ENCODE data around the gene VIPR2.
"Not testable (repeated sequence)": the region's sequence is repeated elsewhere in the genome, so short reads cannot be mapped to it uniquely, and the experiment has no call there.

Gene VIPR2

DNA sequence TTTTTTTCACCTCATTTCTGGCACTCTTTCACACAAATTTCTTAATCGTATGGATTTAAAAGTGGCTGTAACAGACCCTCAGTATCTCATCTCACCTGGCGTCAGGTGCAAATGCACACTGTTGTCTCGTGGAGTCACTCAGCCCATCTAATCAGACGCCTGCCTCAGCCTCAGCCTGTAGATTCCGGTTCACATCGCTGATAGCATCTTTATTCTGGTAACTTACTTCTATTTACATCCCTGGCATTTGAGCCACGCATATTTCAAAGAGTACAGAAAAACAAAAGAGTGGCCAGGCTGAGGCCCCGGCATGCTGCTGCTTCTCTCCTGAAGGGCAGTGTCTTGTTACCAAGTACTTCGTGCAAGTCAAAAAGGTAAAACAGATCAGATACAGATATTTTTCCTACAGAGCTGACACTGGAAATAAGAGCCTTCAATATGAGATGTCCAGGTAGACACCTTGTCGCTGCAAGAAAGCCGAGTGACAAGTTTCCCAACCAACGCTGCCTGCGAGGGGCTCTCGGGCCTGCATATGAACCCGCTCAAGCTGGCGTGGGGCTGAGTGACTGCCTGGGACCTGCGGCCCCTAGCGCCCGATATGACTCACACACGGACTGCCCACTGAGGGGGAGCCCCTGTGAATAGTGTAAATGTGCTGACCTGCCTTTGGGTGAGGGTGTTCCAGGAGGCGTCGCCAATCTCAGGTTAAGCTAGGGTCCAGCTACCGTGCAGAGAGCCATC is 4.3 kb downstream of the VIPR2 start:
- DNase-seq (ENCODE audit: low read depth in 2 of 2): no peak

DNA sequence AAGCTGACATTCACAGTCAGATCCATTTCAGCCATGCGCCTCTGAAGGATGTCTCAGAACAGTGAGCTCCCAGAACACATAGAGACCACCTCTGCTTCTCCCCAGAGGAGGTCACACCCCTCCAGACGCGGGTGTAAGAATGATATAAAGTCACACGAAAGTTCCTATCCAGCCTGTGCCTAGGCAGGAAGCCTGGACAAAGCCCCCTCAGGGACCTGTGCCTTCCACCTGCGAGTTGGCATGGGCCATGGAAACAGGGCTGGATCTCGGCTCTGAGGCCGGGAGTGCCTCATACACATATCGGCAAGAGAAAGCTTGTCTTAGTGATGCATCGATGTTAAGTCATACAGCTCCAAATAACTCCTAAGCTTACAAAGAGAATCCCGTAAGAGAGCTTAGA is 5.0 kb downstream of the VIPR2 start:
- no peak for DNase-seq (ENCODE audit: low read depth in 2 of 2)

GRCh38 chr7:159139202-159139601 is 5.5 kb downstream of the VIPR2 start:
- no peak for DNase-seq (ENCODE audit: low read depth in 2 of 2)

- no peak for DNase-seq (ENCODE audit: low read depth in 2 of 2)
Measured at GRCh38 chr7:159138508-159138907, 6.2 kb downstream of the VIPR2 start.

GRCh38 chr7:159137906-159138305 is 6.8 kb downstream of the VIPR2 start:
- no peak for DNase-seq (ENCODE audit: low read depth in 2 of 2)

DNA sequence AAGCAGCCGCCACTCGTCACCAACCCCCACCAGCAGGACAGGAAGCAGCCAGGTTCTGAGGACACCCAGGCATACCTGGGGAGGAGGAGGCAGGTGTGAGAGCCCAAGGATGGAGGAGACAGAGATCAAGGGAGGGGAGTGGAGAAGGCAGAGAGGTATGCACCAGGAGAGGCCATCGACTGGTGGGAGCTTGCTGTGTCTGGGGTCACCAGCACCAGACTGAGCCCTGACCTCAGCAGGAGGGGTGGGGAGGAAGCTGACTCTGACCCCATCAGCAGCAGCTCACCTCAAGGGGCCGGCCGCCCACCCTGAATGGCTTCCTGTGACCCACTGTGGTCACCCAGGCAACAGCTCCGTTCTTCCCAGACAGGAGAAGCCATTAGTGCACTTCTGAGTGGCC is 7.8 kb downstream of the VIPR2 start:
- DNase-seq (ENCODE audit: low read depth in 2 of 2): no peak

GRCh38 chr7:159136442-159136841 is 8.2 kb downstream of the VIPR2 start:
- no peak for DNase-seq (ENCODE audit: low read depth in 2 of 2)

DNA sequence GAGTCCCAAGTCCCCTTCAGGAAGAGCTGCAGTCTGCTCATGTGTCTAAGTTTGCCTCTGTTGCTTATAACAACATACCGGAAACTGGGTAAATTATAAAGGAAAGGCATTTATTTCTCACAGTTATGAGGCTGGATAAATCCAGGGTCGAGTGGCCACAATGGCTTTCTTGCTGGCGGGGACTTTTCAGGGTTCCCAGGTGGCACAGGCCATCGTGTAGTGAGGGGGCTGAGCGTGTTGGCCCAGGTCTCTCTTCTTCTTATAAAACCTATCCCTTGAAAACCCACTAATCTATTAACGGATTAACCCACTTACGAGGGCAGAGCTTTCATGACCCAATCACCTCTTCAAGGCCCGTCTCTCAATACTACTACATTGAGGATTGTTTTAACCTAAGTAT is 8.7 kb downstream of the VIPR2 start:
- no peak for DNase-seq (ENCODE audit: low read depth in 2 of 2)

DNA sequence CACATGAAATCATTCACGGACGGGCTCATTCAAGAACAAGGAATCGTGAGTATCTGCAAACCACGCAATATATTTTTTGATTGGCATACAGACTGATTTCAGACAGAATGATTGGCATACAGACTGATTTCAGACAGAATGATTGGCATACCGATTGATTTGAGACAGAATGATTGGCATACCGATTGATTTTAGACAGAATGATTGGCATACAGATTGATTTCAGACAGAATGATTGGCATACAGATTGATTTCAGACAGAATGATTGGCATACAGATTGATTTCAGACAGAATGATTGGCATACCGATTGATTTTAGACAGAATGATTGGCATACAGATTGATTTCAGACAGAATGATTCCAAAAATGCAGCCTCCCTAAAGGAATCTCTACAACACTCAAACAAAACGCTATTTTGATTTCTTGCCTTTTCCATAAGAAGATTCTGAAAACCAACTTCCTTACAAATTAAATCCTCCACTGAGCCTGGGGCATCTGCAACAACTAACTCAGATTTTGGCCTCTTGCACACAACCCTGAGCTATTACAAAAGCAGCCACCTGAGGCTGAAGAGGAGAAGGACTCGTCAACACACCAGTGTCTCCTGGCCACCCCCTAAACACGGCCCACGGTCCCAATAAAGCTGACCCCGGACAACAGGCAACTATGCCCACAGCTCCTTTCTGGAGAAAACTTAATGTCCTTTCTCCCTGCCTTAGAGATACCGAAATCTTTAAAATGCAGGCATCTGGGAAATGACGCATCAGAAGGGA is 11.8 kb downstream of the VIPR2 start:
- not testable (repeated sequence) for DNase-seq (ENCODE audit: low read depth in 2 of 2)

- DNase-seq (ENCODE audit: low read depth in 2 of 2): no peak
Measured at GRCh38 chr7:159130820-159131219, 13.8 kb downstream of the VIPR2 start.

GRCh38 chr7:159130199-159130775 is 14.4 kb downstream of the VIPR2 start:
- no peak for DNase-seq (ENCODE audit: low read depth in 2 of 2)

GRCh38 chr7:159128767-159129166 is 15.9 kb downstream of the VIPR2 start:
- DNase-seq (ENCODE audit: low read depth in 2 of 2): no peak

DNA sequence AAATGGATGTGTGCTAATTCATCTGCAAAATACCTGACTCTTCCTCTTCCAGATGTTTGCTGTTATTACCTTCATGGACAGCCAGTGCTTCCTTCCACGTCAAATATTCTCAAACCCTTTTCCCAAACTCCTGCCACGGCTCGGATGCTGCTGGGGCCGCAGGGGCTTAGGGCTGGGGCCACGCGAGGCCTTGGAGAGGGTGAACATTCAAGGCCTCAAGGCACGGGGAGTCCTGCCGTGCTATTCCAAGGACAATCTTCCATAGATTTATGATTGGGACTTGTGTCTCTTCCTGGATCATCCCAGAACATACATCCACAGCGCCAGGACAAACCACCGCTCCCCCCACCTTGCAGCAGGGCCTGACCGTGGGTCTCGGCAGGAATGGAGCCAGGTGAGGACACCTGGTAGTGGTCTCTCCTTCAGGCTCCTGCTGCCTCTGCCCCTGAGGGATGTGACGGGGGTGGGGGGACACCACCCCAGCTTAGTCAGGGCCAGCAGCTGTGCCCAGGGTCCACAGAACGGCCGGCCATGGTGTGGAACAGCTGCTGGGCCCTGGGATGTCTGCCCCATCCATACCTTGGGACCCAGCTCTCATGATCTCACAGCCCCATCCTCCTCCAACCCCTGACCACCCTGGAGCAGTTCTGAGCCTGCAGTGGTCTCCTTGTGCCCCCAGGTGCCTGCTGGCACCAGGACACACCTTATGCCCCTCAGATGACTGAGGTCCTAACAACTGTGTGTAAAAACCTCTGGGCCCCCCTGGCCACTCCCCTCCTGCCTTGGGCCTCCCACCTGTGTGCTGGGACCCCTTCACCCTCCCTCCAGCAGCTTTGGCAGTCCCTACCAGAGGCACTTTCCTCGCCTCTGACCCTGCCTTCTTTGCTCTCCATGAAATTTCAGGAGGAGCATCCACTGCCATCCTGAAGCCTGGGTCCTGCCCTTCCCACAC is 16.7 kb downstream of the VIPR2 start:
- DNase-seq (ENCODE audit: low read depth in 2 of 2): no peak

GRCh38 chr7:159126311-159127260 is 18.1 kb downstream of the VIPR2 start:
- no peak for DNase-seq (ENCODE audit: low read depth in 2 of 2)

GRCh38 chr7:159125955-159126270 is 18.8 kb downstream of the VIPR2 start:
- no peak for DNase-seq (ENCODE audit: low read depth in 2 of 2)

- no peak for DNase-seq (ENCODE audit: low read depth in 2 of 2)
Measured at GRCh38 chr7:159125104-159125954, 19.3 kb downstream of the VIPR2 start.

DNA sequence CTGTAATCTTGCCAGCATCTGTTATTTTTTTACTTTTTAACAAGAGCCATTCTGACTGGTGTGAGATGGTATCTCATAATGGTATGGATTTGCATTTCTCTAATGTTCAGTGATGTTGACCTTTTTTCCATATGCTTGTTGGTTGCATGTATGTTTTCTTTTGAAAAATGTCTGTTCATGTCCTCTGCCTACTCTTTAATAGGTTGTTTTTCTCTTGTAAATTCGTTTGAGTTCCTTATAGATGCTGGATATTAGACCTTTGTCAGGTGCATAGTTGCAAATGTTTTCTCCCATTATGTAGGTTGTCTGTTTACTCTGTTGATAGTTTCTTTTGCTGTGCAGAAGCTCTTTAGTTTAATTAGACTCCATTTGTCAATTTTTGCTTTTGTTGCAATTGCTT is 20.9 kb downstream of the VIPR2 start:
- DNase-seq (ENCODE audit: low read depth in 2 of 2): not testable (repeated sequence)

- DNase-seq (ENCODE audit: low read depth in 2 of 2): not testable (repeated sequence)
Measured at GRCh38 chr7:159123294-159123693, 21.4 kb downstream of the VIPR2 start.

GRCh38 chr7:159122276-159122675 is 22.4 kb downstream of the VIPR2 start:
- DNase-seq (ENCODE audit: low read depth in 2 of 2): no peak

DNA sequence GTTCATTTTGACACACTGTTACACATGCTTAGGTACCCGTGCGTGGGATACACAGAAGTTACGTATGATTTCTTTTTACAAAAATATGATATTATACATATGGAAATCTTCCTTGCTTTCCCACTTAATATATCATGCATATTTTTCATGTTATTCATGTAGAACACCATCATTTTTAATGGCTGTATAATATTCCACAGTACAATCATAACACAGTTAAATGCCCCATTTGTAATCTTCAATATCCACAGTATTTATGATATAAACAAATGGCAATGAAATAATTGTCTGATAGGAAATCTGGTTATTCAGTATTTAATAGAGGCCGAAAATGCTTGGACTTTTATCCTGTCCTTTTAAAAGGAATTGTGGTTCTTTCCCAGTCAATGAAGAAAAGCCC is 23.2 kb downstream of the VIPR2 start:
- no peak for DNase-seq (ENCODE audit: low read depth in 2 of 2)

All from stimulated activated CD8-positive, alpha-beta memory T cell treated with anti-CD3 and anti-CD28 coated beads, Interleukin-15, amount 100 ng/mL, for 48 hours (primary cell).